ENCODE data around the gene HS2ST1. TPM values are rescaled to one million over a fixed set of nuclear protein-coding genes. Genes with fewer than 3 reads are reported as not detected.

Gene HS2ST1
- total RNA-seq, 3 donors from 2014 or later: 17.7 to 18.0 (median 17.8) TPM

DNA sequence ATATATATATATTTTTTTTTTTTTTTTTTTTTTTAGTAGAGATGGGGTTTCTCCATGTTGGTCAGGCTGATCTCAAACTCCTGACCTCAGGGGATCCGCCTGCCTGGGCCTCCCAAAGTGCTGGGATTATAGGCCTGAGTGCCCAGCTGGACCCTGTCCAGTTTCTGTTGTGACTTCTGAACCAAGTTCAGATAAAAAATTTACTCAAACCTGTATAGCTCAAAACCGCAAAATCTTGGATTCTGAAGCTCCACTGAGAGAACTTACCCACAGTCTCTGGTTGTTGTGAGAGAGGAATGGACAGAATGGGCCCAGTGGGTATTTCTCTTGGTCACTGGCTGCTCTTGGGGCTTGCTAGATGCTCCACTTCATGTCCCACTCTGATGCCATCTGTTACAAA, 76.4 kb downstream of the HS2ST1 start:
- Histone ChIP-seq H3K27ac (no peak overlapping the region), H3K36me3 (no peaks in the 10 kb centered on the region), H3K4me3 (no peak overlapping the region), H3K27me3 (no peaks in the 10 kb centered on the region), H3K4me1 (no peaks in the 10 kb centered on the region), H3K9me3 (no peaks in the 10 kb centered on the region)
- intact Hi-C loops (cut with DNase I; ENCODE audit: low total_unique reads): no loop called here
- DNase-seq (ENCODE audit: low spot score in 2 of 2): no peak
- TF ChIP-seq POLR2AphosphoS5 (IDR thresholded peaks at IDR 0.05) (no peak), POLR2A (IDR thresholded peaks at IDR 0.05) (no peak)
- TF ChIP-seq, protein P1, sequence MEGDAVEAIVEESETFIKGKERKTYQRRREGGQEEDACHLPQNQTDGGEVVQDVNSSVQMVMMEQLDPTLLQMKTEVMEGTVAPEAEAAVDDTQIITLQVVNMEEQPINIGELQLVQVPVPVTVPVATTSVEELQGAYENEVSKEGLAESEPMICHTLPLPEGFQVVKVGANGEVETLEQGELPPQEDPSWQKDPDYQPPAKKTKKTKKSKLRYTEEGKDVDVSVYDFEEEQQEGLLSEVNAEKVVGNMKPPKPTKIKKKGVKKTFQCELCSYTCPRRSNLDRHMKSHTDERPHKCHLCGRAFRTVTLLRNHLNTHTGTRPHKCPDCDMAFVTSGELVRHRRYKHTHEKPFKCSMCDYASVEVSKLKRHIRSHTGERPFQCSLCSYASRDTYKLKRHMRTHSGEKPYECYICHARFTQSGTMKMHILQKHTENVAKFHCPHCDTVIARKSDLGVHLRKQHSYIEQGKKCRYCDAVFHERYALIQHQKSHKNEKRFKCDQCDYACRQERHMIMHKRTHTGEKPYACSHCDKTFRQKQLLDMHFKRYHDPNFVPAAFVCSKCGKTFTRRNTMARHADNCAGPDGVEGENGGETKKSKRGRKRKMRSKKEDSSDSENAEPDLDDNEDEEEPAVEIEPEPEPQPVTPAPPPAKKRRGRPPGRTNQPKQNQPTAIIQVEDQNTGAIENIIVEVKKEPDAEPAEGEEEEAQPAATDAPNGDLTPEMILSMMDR (IDR thresholded peaks at IDR 0.05): no peak

DNA sequence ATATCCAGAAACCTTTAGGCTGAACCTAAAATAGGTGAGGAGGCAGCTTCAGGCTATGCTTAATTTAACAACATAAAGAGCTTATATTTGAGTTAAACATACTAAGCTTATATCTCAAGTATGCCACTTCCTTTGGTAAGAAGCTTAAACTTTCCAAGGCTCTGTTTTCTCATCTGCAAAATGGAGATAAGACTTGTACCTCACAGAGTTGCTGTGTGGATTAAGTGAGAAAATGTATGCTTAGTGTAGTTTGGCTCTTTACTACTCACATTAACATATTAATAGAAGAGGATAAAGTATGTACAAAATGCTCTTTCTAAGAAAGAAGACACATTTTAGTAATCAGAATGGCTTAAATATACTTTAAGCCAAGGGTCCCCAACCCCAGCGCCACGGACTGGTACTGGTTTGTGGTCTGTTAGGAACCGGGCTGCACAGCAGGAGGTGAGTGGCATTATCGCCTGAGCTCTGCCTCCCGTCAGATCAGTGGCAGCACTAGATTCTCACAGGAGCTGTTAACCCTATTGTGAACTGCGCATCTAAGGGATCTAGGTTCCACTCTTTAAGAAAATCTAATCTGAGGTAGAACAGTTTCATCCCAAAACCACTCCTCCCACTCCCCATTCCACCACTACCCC, 77.2 kb downstream of the HS2ST1 start:
- intact Hi-C loops (cut with DNase I; ENCODE audit: low total_unique reads): no loop called here
- no peaks in the 10 kb centered on the region for H3K36me3 ChIP-seq
- no peak overlapping the region for H3K4me3 ChIP-seq
- no peak overlapping the region for H3K27ac ChIP-seq
- H3K4me1 ChIP-seq: no peaks in the 10 kb centered on the region
- TF ChIP-seq POLR2AphosphoS5 (IDR thresholded peaks at IDR 0.05) (no peak), POLR2A (IDR thresholded peaks at IDR 0.05) (no peak)
- TF ChIP-seq, protein P1 (IDR thresholded peaks at IDR 0.05): no peak
- H3K27me3 ChIP-seq: no peaks in the 10 kb centered on the region
- DNase-seq (ENCODE audit: low spot score in 2 of 2): no peak
- no peaks in the 10 kb centered on the region for H3K9me3 ChIP-seq

DNA sequence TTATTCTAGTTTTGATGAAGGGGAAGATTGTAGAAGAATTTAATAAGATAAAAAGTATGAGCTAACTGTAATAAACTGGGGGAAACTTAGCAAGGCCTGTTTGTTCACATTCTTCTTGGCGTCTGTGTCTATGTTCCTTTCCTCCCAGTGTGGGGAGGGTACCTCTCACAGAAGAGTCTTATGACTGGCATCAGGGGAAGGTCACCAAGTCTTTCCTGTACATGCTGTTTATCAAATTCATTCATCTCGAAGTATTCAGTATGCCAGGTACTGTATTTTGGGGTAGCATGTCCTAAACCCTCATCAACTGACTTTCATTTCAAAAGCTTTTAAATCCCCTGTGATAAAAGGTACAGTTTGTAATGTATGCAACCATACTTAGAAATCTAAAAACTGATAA, 78.4 kb downstream of the HS2ST1 start:
- intact Hi-C loops (cut with DNase I; ENCODE audit: low total_unique reads): no loop called here
- H3K27ac ChIP-seq: no peak overlapping the region
- H3K27me3 ChIP-seq: no peaks in the 10 kb centered on the region
- no peaks in the 10 kb centered on the region for H3K4me1 ChIP-seq
- DNase-seq (ENCODE audit: low spot score in 2 of 2): no peak
- H3K4me3 ChIP-seq: no peak overlapping the region
- H3K36me3 ChIP-seq: no peaks in the 10 kb centered on the region
- no peaks in the 10 kb centered on the region for H3K9me3 ChIP-seq
- no peak for TF ChIP-seq POLR2A (IDR thresholded peaks at IDR 0.05)
- TF ChIP-seq, protein P1 (IDR thresholded peaks at IDR 0.05): no peak
- TF ChIP-seq POLR2AphosphoS5 (IDR thresholded peaks at IDR 0.05): no peak

DNA sequence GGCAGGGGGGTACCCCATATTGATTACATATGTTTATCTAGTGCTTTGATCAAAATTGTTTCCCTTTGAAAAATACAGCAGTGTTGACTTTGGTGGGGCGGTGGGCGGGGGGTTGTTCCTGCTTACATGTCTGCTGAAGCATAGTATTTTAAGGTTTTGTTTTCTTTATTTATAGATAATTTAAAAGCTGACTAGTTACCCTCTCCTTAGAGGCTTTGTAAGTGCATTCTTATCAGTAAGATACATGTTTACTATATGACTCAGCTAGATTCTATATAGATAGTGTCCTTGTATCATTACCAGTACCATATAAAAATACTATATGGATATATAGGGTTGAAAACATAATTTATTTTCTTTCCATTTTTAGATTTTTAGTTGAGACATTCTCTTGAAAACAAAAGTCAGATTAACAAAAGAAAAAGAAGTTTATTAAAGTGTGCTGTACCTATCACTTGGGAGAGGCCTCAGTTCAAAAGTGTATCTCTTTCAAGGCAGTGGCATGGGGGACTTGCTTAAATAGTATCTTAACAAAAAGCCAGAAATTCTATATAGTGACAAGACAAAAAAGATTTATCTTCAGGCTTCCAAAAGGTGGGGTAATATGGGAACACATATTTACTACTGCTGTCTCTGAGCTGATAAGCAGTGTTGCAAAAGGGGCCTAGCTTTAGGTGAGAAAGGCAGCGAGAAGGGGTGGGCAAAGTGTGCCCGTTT, 79.0 kb downstream of the HS2ST1 start:
- intact Hi-C loops (cut with DNase I; ENCODE audit: low total_unique reads): no loop called here
- H3K27me3 ChIP-seq: no peaks in the 10 kb centered on the region

DNA sequence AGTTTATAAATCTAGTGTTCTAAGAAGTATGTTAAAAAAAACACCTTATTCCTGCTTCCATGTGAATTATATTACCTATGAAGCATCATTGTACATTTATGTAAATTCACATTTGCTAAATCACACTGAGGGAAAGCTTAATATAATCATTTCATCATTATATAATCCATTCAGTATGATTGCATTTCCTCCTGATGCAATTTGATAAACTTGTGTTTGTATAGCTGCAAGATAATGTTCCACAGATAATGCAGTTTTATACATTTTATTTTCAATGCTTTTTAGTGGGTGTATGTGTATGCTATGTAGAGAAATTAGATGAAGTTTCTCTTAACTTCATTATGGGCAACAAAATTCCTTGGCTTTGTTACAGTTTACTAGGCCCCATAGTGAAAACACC, 79.6 kb downstream of the HS2ST1 start:
- H3K9me3 ChIP-seq: no peaks in the 10 kb centered on the region
- H3K4me3 ChIP-seq: no peak overlapping the region
- DNase-seq (ENCODE audit: low spot score in 2 of 2): no peak
- H3K27me3 ChIP-seq: no peaks in the 10 kb centered on the region
- H3K36me3 ChIP-seq: no peaks in the 10 kb centered on the region
- H3K27ac ChIP-seq: no peak overlapping the region
- H3K4me1 ChIP-seq: no peaks in the 10 kb centered on the region
- intact Hi-C loops (cut with DNase I; ENCODE audit: low total_unique reads): no loop called here
- TF ChIP-seq POLR2A (IDR thresholded peaks at IDR 0.05) (no peak), POLR2AphosphoS5 (IDR thresholded peaks at IDR 0.05) (no peak)
- TF ChIP-seq, protein P1 (IDR thresholded peaks at IDR 0.05): no peak

More for the DNA sequence above, 79.0 kb downstream of the HS2ST1 start:
- H3K4me3 ChIP-seq: no peak overlapping the region
- TF ChIP-seq POLR2AphosphoS5 (IDR thresholded peaks at IDR 0.05) (no peak), POLR2A (IDR thresholded peaks at IDR 0.05) (no peak)
- no peak for DNase-seq (ENCODE audit: low spot score in 2 of 2)
- no peaks in the 10 kb centered on the region for H3K4me1 ChIP-seq
- H3K9me3 ChIP-seq: no peaks in the 10 kb centered on the region
- no peaks in the 10 kb centered on the region for H3K36me3 ChIP-seq
- H3K27ac ChIP-seq: no peak overlapping the region

Measured in breast epithelium (tissue), 4 donors.